ENCODE results near the gene LYPD6B.

Gene LYPD6B

GRCh38 chr2:149064365-149064841, 25.9 kb downstream of the LYPD6B start:
- Histone ChIP-seq H3K4me1 (ENCODE audit: control insufficient read depth, low read depth, low read length) (peaks cover 5% of the 10 kb centered on the region), H2AK5ac (ENCODE audit: low read length) (no peak overlapping the region), H3K4ac (ENCODE audit: low read depth, low read length) (no peak overlapping the region), H3K23ac (ENCODE audit: low read length) (no peak overlapping the region), H2BK5ac (ENCODE audit: low read length) (no peak overlapping the region), H3K18ac (ENCODE audit: low read length) (no peak overlapping the region), H2BK120ac (ENCODE audit: low read depth, low read length) (no peak overlapping the region), H3K9ac (ENCODE audit: low read length) (no peak overlapping the region), H3K36me3 (ENCODE audit: control insufficient read depth, insufficient read depth, low read length) (no peaks in the 10 kb centered on the region), H3K27me3 (ENCODE audit: insufficient read depth, low read length, poor library complexity) (no peaks in the 10 kb centered on the region), H3K79me2 (ENCODE audit: control insufficient read depth, insufficient read depth, low read length) (no peaks in the 10 kb centered on the region), H3K79me1 (ENCODE audit: low read length) (no peaks in the 10 kb centered on the region), H2BK15ac (replicated peaks; ENCODE audit: low read depth) (no peak overlapping the region), H3K4me2 (ENCODE audit: low read length) (no peak overlapping the region), H3K56ac (ENCODE audit: low read length) (no peak overlapping the region), H3K27ac (ENCODE audit: low read depth, low read length) (no peak overlapping the region), H4K5ac (ENCODE audit: low read length) (no peak overlapping the region), H4K8ac (ENCODE audit: low read depth, low read length) (no peak overlapping the region), H3K4me3 (ENCODE audit: low read length) (no peak overlapping the region)
- whole genome bisulfite sequencing (ENCODE audit: extremely low coverage, insufficient coverage, low lambda C conversion rate): no CpG with 5 or more reads among the region's 3 CpGs
- peak; percentile 95 for DNase-seq

GRCh38 chr2:149064856-149065630, 26.5 kb downstream of the LYPD6B start:
- Histone ChIP-seq H3K4me2 (ENCODE audit: low read length) (no peak overlapping the region), H2BK15ac (replicated peaks; ENCODE audit: low read depth) (peak overlapping the region; percentile 2), H3K79me2 (ENCODE audit: control insufficient read depth, insufficient read depth, low read length) (no peaks in the 10 kb centered on the region), H3K56ac (ENCODE audit: low read length) (peak overlapping the region; percentile 61), H3K4me3 (ENCODE audit: low read length) (no peak overlapping the region), H2AK5ac (ENCODE audit: low read length) (no peak overlapping the region), H3K23ac (ENCODE audit: low read length) (no peak overlapping the region), H2BK120ac (ENCODE audit: low read depth, low read length) (no peak overlapping the region), H3K27me3 (ENCODE audit: insufficient read depth, low read length, poor library complexity) (no peaks in the 10 kb centered on the region), H3K79me1 (ENCODE audit: low read length) (no peaks in the 10 kb centered on the region), H3K4me1 (ENCODE audit: control insufficient read depth, low read depth, low read length) (peaks cover 5% of the 10 kb centered on the region), H3K36me3 (ENCODE audit: control insufficient read depth, insufficient read depth, low read length) (no peaks in the 10 kb centered on the region), H4K5ac (ENCODE audit: low read length) (peak overlapping the region; percentile 64), H4K8ac (ENCODE audit: low read depth, low read length) (no peak overlapping the region), H3K4ac (ENCODE audit: low read depth, low read length) (no peak overlapping the region), H3K9ac (ENCODE audit: low read length) (no peak overlapping the region), H3K18ac (ENCODE audit: low read length) (peak overlapping the region; percentile 56), H2BK5ac (ENCODE audit: low read length) (peak overlapping the region; percentile 37), H3K27ac (ENCODE audit: low read depth, low read length) (peak overlapping the region; percentile 70)
- no CpG with 5 or more reads among the region's 5 CpGs for WGBS (ENCODE audit: extremely low coverage, insufficient coverage, low lambda C conversion rate)
- DNase-seq: peak; percentile 57

GRCh38 chr2:149068225-149068995, 29.9 kb downstream of the LYPD6B start:
- H2BK15ac ChIP-seq (replicated peaks; ENCODE audit: low read depth): peak overlapping the region; percentile 59
- no peaks in the 10 kb centered on the region for H3K79me1 ChIP-seq (ENCODE audit: low read length)
- no peak overlapping the region for H3K9ac ChIP-seq (ENCODE audit: low read length)
- peak overlapping the region; percentile 37 for H3K56ac ChIP-seq (ENCODE audit: low read length)
- H2BK5ac ChIP-seq (ENCODE audit: low read length): no peak overlapping the region
- no peak overlapping the region for H4K8ac ChIP-seq (ENCODE audit: low read depth, low read length)
- DNase-seq: no peak
- no peaks in the 10 kb centered on the region for H3K36me3 ChIP-seq (ENCODE audit: control insufficient read depth, insufficient read depth, low read length)
- H3K18ac ChIP-seq (ENCODE audit: low read length): peak overlapping the region; percentile 31
- no peak overlapping the region for H3K27ac ChIP-seq (ENCODE audit: low read depth, low read length)
- no peaks in the 10 kb centered on the region for H3K27me3 ChIP-seq (ENCODE audit: insufficient read depth, low read length, poor library complexity)
- H3K4ac ChIP-seq (ENCODE audit: low read depth, low read length): no peak overlapping the region
- no peak overlapping the region for H3K4me2 ChIP-seq (ENCODE audit: low read length)
- no peak overlapping the region for H3K4me3 ChIP-seq (ENCODE audit: low read length)
- H2BK120ac ChIP-seq (ENCODE audit: low read depth, low read length): no peak overlapping the region
- peaks cover 10% of the 10 kb centered on the region for H3K4me1 ChIP-seq (ENCODE audit: control insufficient read depth, low read depth, low read length)
- H4K5ac ChIP-seq (ENCODE audit: low read length): no peak overlapping the region
- no CpG with 5 or more reads among the region's 6 CpGs for WGBS (ENCODE audit: extremely low coverage, insufficient coverage, low lambda C conversion rate)
- no peak overlapping the region for H2AK5ac ChIP-seq (ENCODE audit: low read length)
- no peak overlapping the region for H3K23ac ChIP-seq (ENCODE audit: low read length)
- H3K79me2 ChIP-seq (ENCODE audit: control insufficient read depth, insufficient read depth, low read length): no peaks in the 10 kb centered on the region

- H3K9ac ChIP-seq (ENCODE audit: low read length): no peak overlapping the region
- peak overlapping the region; percentile 37 for H3K56ac ChIP-seq (ENCODE audit: low read length)
- no peak overlapping the region for H3K4me2 ChIP-seq (ENCODE audit: low read length)
- H3K36me3 ChIP-seq (ENCODE audit: control insufficient read depth, insufficient read depth, low read length): no peaks in the 10 kb centered on the region
- no peak overlapping the region for H2AK5ac ChIP-seq (ENCODE audit: low read length)
- no peaks in the 10 kb centered on the region for H3K79me1 ChIP-seq (ENCODE audit: low read length)
- H3K23ac ChIP-seq (ENCODE audit: low read length): no peak overlapping the region
- no peak overlapping the region for H3K4ac ChIP-seq (ENCODE audit: low read depth, low read length)
- no peak overlapping the region for H2BK5ac ChIP-seq (ENCODE audit: low read length)
- no peak overlapping the region for H4K5ac ChIP-seq (ENCODE audit: low read length)
- DNase-seq: no peak
- WGBS (ENCODE audit: extremely low coverage, insufficient coverage, low lambda C conversion rate): no CpG with 5 or more reads among the region's 5 CpGs
- no peak overlapping the region for H4K8ac ChIP-seq (ENCODE audit: low read depth, low read length)
- no peak overlapping the region for H3K27ac ChIP-seq (ENCODE audit: low read depth, low read length)
- H3K79me2 ChIP-seq (ENCODE audit: control insufficient read depth, insufficient read depth, low read length): no peaks in the 10 kb centered on the region
- no peak overlapping the region for H2BK120ac ChIP-seq (ENCODE audit: low read depth, low read length)
- H3K18ac ChIP-seq (ENCODE audit: low read length): peak overlapping the region; percentile 76
- peaks cover 10% of the 10 kb centered on the region for H3K4me1 ChIP-seq (ENCODE audit: control insufficient read depth, low read depth, low read length)
- H3K27me3 ChIP-seq (ENCODE audit: insufficient read depth, low read length, poor library complexity): no peaks in the 10 kb centered on the region
- H2BK15ac ChIP-seq (replicated peaks; ENCODE audit: low read depth): peak overlapping the region; percentile 59
- H3K4me3 ChIP-seq (ENCODE audit: low read length): no peak overlapping the region
These were observed 30.7 kb downstream of the LYPD6B start for GRCh38 chr2:149068996-149069888.

GRCh38 chr2:149070681-149071320, 32.3 kb downstream of the LYPD6B start:
- Histone ChIP-seq H3K23ac (ENCODE audit: low read length) (no peak overlapping the region), H3K56ac (ENCODE audit: low read length) (peak overlapping the region; percentile 30), H3K27me3 (ENCODE audit: insufficient read depth, low read length, poor library complexity) (no peaks in the 10 kb centered on the region), H2BK5ac (ENCODE audit: low read length) (no peak overlapping the region), H2BK15ac (replicated peaks; ENCODE audit: low read depth) (no peak overlapping the region), H3K4me1 (ENCODE audit: control insufficient read depth, low read depth, low read length) (peaks cover 8% of the 10 kb centered on the region), H4K8ac (ENCODE audit: low read depth, low read length) (no peak overlapping the region), H3K79me2 (ENCODE audit: control insufficient read depth, insufficient read depth, low read length) (no peaks in the 10 kb centered on the region), H3K4ac (ENCODE audit: low read depth, low read length) (no peak overlapping the region), H2BK120ac (ENCODE audit: low read depth, low read length) (no peak overlapping the region), H3K4me3 (ENCODE audit: low read length) (no peak overlapping the region), H3K9ac (ENCODE audit: low read length) (no peak overlapping the region), H4K5ac (ENCODE audit: low read length) (no peak overlapping the region), H3K79me1 (ENCODE audit: low read length) (no peaks in the 10 kb centered on the region), H2AK5ac (ENCODE audit: low read length) (no peak overlapping the region), H3K4me2 (ENCODE audit: low read length) (no peak overlapping the region), H3K36me3 (ENCODE audit: control insufficient read depth, insufficient read depth, low read length) (no peaks in the 10 kb centered on the region), H3K27ac (ENCODE audit: low read depth, low read length) (no peak overlapping the region), H3K18ac (ENCODE audit: low read length) (no peak overlapping the region)
- no peak for DNase-seq
- no CpG with 5 or more reads among the region's 9 CpGs for WGBS (ENCODE audit: extremely low coverage, insufficient coverage, low lambda C conversion rate)
